Endothelial cell of umbilical vein (primary cell): ENCODE results near the gene RER1. TPM values are rescaled to one million over a fixed set of nuclear protein-coding genes. Genes with fewer than 3 reads are reported as not detected.

Experiments used
- BruUV-seq: library from RNA; stranded (reverse); fragments of 400-500 nt; replicated peaks from 2 replicates; lab custom pipeline; 2021; lab: Mats Ljungman, UMichigan
- CTCF ChIA-PET: fragments of 300-600, 350-600 bp; sonication (Branson Sonifier 250); formaldehyde crosslinking; loops from one replicate; lab custom pipeline; 2021; ENCODE audit warnings: antibody characterized with exemption, inconsistent platforms; lab: Charles Lee
- POLR2A ChIA-PET: fragments of 300-600, 350-600 bp; sonication (Branson Sonifier 250); formaldehyde crosslinking; loops from one replicate; lab custom pipeline; 2021; ENCODE audit warnings: antibody characterized with exemption, inconsistent platforms; lab: Charles Lee
- DNase-seq: peaks from one replicate; pipeline ENCODE4 v3.0.0-alpha.2; 2011; ENCODE audit warnings: low read depth, low spot score
- FAIRE-seq: peaks from 2 replicates; lab custom pipeline; 2011; peaks lifted over from hg19 to GRCh38; lab: Jason Lieb, UNC
- H2AFZ ChIP-seq: 2 replicates; pipeline ENCODE4 v1.6.0; 2012; ENCODE audit warnings: low read depth, low read length, control low read depth, inconsistent platforms
- H3K27ac ChIP-seq: 2 replicates; pipeline ENCODE4 v1.5.1; 2011; ENCODE audit warnings: low read depth, mild to moderate bottlenecking, control low read depth, low read length, moderate library complexity; ENCODE audit not compliant: insufficient read depth
- H3K27me3 ChIP-seq, 2 experiments: 2 replicates each; pipeline versions ENCODE4 v1.6.0 to v1.6.1; 2011; ENCODE audit warnings: low read length in 2 of 2, mixed read lengths in 1 of 2; ENCODE audit not compliant: control insufficient read depth in 2 of 2, insufficient read depth in 2 of 2
- H3K36me3 ChIP-seq, 2 experiments: 2 replicates in 1 of 2; 3 replicates in 1 of 2; pipeline ENCODE4 v1.5.1; 2011; ENCODE audit warnings: low read length in 2 of 2, mild to moderate bottlenecking in 1 of 2, moderate library complexity in 1 of 2; ENCODE audit not compliant: control insufficient read depth in 2 of 2, insufficient read depth in 2 of 2; ENCODE audit errors: extremely low read depth in 1 of 2
- H3K4me1 ChIP-seq: 3 replicates; pipeline ENCODE4 v1.5.1; 2011; ENCODE audit warnings: mild to moderate bottlenecking, low read length; ENCODE audit not compliant: control insufficient read depth, insufficient read depth; ENCODE audit errors: extremely low read depth
- H3K4me2 ChIP-seq: 2 replicates; pipeline ENCODE4 v1.6.1; 2011; ENCODE audit warnings: low read length, control low read depth, mixed read lengths; ENCODE audit not compliant: insufficient read depth
- H3K4me3 ChIP-seq, 3 experiments: fragments of 200-600 bp in 1 of 3; sonication (generic), shearing (Covaris generic) in 1 of 3; replicated peaks in 1 of 3; 2 replicates each; pipeline ENCODE4 v1.5.1; 2011 to 2016; ENCODE audit warnings: control low read depth in 3 of 3, low read length in 3 of 3, mild to moderate bottlenecking in 2 of 3, inconsistent platforms in 1 of 3, low read depth in 1 of 3, moderate library complexity in 1 of 3; ENCODE audit not compliant: insufficient read depth in 1 of 3
- H3K79me2 ChIP-seq: 2 replicates; pipeline ENCODE4 v1.6.0; 2012; ENCODE audit warnings: low read length, inconsistent platforms; ENCODE audit not compliant: control insufficient read depth, insufficient read depth
- H3K9ac ChIP-seq: replicated peaks from 2 replicates; pipeline ENCODE3; 2011; ENCODE audit warnings: low read length, control low read depth; ENCODE audit not compliant: insufficient read depth; ENCODE audit errors: extremely low read depth
- H3K9me1 ChIP-seq: replicated peaks from 3 replicates; pipeline ENCODE4 v1.6.0; 2011; ENCODE audit warnings: mild to moderate bottlenecking, low read length; ENCODE audit not compliant: control insufficient read depth, insufficient read depth; ENCODE audit errors: extremely low read depth
- H3K9me3 ChIP-seq: replicated peaks from 2 replicates; pipeline ENCODE4 v1.5.1; 2012; ENCODE audit warnings: low read length, inconsistent platforms; ENCODE audit not compliant: control insufficient read depth, insufficient read depth
- H4K20me1 ChIP-seq: replicated peaks from 2 replicates; pipeline ENCODE3; 2011; ENCODE audit warnings: mild to moderate bottlenecking, low read length; ENCODE audit not compliant: control insufficient read depth, insufficient read depth; ENCODE audit errors: extremely low read depth
- CTCF ChIP-seq, 2 donors: IDR thresholded peaks; 1 replicate in 1 of 2; 2 replicates in 1 of 2; pipeline ENCODE4 v1.5.1; 2011; ENCODE audit warnings: low read length in 2 of 2, mild to moderate bottlenecking in 2 of 2, moderate library complexity in 2 of 2, control low read depth in 1 of 2, inconsistent platforms in 1 of 2, low read depth in 1 of 2; ENCODE audit not compliant: insufficient read depth in 1 of 2; ENCODE audit errors: extremely low read depth in 1 of 2
- EZH2 ChIP-seq: IDR thresholded peaks from 2 replicates; pipeline ENCODE4 v1.6.1; 2012; ENCODE audit warnings: borderline replicate concordance, low read depth, mild to moderate bottlenecking, moderate library complexity, low read length, inconsistent platforms; ENCODE audit not compliant: severe bottlenecking
- FOS ChIP-seq: IDR thresholded peaks from 2 replicates; pipeline ENCODE4 v1.6.1; 2011; ENCODE audit warnings: mild to moderate bottlenecking, low read length, moderate library complexity, borderline replicate concordance; ENCODE audit not compliant: insufficient read depth
- GATA2 ChIP-seq: IDR thresholded peaks from 2 replicates; pipeline ENCODE4 v1.7.0; 2011; ENCODE audit warnings: low read depth, mild to moderate bottlenecking, moderate library complexity, mixed read lengths, low read length; ENCODE audit not compliant: insufficient read length, insufficient read depth
- JUN ChIP-seq: IDR thresholded peaks from 2 replicates; pipeline ENCODE4 v1.6.1; 2011; ENCODE audit warnings: borderline replicate concordance, low read depth; ENCODE audit not compliant: insufficient read length, insufficient read depth
- MAX ChIP-seq: IDR thresholded peaks from 2 replicates; pipeline ENCODE4 v1.6.1; 2011; ENCODE audit not compliant: insufficient read depth, insufficient read length
- MYC ChIP-seq: IDR thresholded peaks from one replicate; pipeline ENCODE4 v1.6.1; 2011; ENCODE audit warnings: mild to moderate bottlenecking, low read depth, low read length
- POLR2A ChIP-seq: IDR thresholded peaks from 2 replicates; pipeline ENCODE4 v1.6.1; 2012; ENCODE audit warnings: low read depth, mild to moderate bottlenecking, control low read depth, low read length
- POLR2AphosphoS5 ChIP-seq: IDR thresholded peaks from 2 replicates; pipeline ENCODE4 v1.6.1; 2012; ENCODE audit warnings: low read depth, mild to moderate bottlenecking, control low read depth, low read length, moderate library complexity; ENCODE audit not compliant: insufficient read depth
- dilution Hi-C: fragments of 300-500 bp; cut with MboI; formaldehyde crosslinking; loops from one replicate; pipeline ENCODE4 v1.15.0; 2019; ENCODE audit warnings: low sequenced_read_pairs; ENCODE audit not compliant: extremely low pct_ligation_motif_present
- intact Hi-C: fragments of 100-400 bp; cut with micrococcal nuclease; formaldehyde crosslinking; loops from one replicate; pipeline ENCODE4 v1.10.0; 2022
- polyA plus RNA-seq, 4 experiments: library from polyadenylated mRNA; depleted of rRNA in 3 of 4; stranded (reverse) in 3 of 4; unstranded in 1 of 4; fragments of >200 nt; gene quantifications; 2 replicates each; pipeline versions ENCODE4 v1.2.1 to v1.2.3, GENCODE V29; 2011 to 2012; ENCODE audit warnings: missing spikeins in 1 of 4
- total RNA-seq: library from RNA; stranded (reverse); gene quantifications from 2 replicates; pipeline ENCODE4 v1.2.3, GENCODE V29; 2021

The RER1 gene
- total and polyA plus RNA-seq, 2 donors (not counting 3 experiments of a cell fraction or from before 2014, with no cell fraction given): 179 to 292 TPM

- H3K27me3 ChIP-seq: no peaks in the 10 kb centered on the region
- POLR2A ChIA-PET: no interaction called here
- intact Hi-C loops: no loop called here
- no peak for TF ChIP-seq MYC
- TF ChIP-seq POLR2AphosphoS5: no peak
- TF ChIP-seq EZH2: no peak
- no peak for TF ChIP-seq FOS
- TF ChIP-seq POLR2A: no peak
- no peak for TF ChIP-seq GATA2
- TF ChIP-seq JUN: no peak
- TF ChIP-seq CTCF (IDR thresholded peaks at IDR 0.05; ENCODE audit: extremely low read depth in 1 of 2, insufficient read depth in 1 of 2, low read depth in 1 of 2, low read length in 2 of 2): no peak
- no peak for TF ChIP-seq MAX
- no peak overlapping the region for H3K9ac ChIP-seq
- FAIRE-seq (no peak), DNase-seq (no peak)
- no peak overlapping the region for H3K4me2 ChIP-seq
- no peak overlapping the region for H3K27ac ChIP-seq
- no peaks in the 10 kb centered on the region for H3K36me3 ChIP-seq
- H3K79me2 ChIP-seq: no peaks in the 10 kb centered on the region
- no peak overlapping the region for H2AFZ ChIP-seq
- H3K9me1 ChIP-seq: no peaks in the 10 kb centered on the region
- CTCF ChIA-PET: interaction anchor here (1.7 kb wide), 1 partner anchor 8 kb away, joined by 5 read pairs; no protein-coding TSS in a partner anchor
- no TSS peak for BruUV-seq
- H3K4me3 ChIP-seq: no peak overlapping the region
- H3K9me3 ChIP-seq: no peaks in the 10 kb centered on the region
- no peaks in the 10 kb centered on the region for H4K20me1 ChIP-seq
- no peaks in the 10 kb centered on the region for H3K4me1 ChIP-seq
- dilution Hi-C loops: loop anchor here (10.0 kb wide), 1 partner anchor 179 kb away; the partner anchor contains the start of gene FAAP20
Observed at GRCh38 chr1:2373551-2374251, 17.9 kb upstream of the RER1 start.
